H9 (cell line): ENCODE results near the gene SIK2. TPM values are rescaled to one million over a fixed set of nuclear protein-coding genes. Genes with fewer than 3 reads are reported as not detected.

ENCODE experiments used
- DNase-seq: peaks from one replicate; pipeline ENCODE4 v3.0.0-alpha.2; 2017
- H2AFZ ChIP-seq: one replicate; pipeline ENCODE4 v1.6.1; 2013; ENCODE audit warnings: mild to moderate bottlenecking, low read length, control low read depth, moderate library complexity
- H2AK5ac ChIP-seq: 2 replicates; pipeline ENCODE4 v1.6.1; 2013; ENCODE audit warnings: low read length, control low read depth, mixed read lengths; ENCODE audit not compliant: insufficient read length
- H2BK120ac ChIP-seq: one replicate; pipeline ENCODE4 v1.6.1; 2013; ENCODE audit warnings: low read depth, mild to moderate bottlenecking, low read length, control low read depth, inconsistent platforms; ENCODE audit not compliant: poor library complexity, severe bottlenecking
- H2BK12ac ChIP-seq: 2 replicates; pipeline ENCODE4 v1.6.1; 2013; ENCODE audit warnings: low read length, control low read depth, mixed read lengths, low read depth; ENCODE audit not compliant: insufficient read length
- H2BK15ac ChIP-seq: 2 replicates; pipeline ENCODE4 v1.6.1; 2013; ENCODE audit warnings: low read depth, low read length, control low read depth
- H2BK20ac ChIP-seq: one replicate; pipeline ENCODE4 v1.6.1; 2013; ENCODE audit warnings: low read depth, mild to moderate bottlenecking, low read length, control low read depth, inconsistent platforms; ENCODE audit not compliant: poor library complexity, severe bottlenecking
- H2BK5ac ChIP-seq: 2 replicates; pipeline ENCODE4 v1.6.1; 2013; ENCODE audit warnings: low read length, control low read depth, mixed read lengths; ENCODE audit not compliant: insufficient read length
- H3K14ac ChIP-seq: 2 replicates; pipeline ENCODE4 v1.6.1; 2013; ENCODE audit warnings: low read length, control low read depth; ENCODE audit not compliant: insufficient read depth
- H3K18ac ChIP-seq: 2 replicates; pipeline ENCODE4 v1.6.1; 2013; ENCODE audit warnings: low read depth, mild to moderate bottlenecking, mixed read lengths, low read length, control low read depth; ENCODE audit not compliant: insufficient read length
- H3K23ac ChIP-seq: 2 replicates; pipeline ENCODE4 v1.6.1; 2013; ENCODE audit warnings: low read length, control low read depth, mixed read lengths, low read depth; ENCODE audit not compliant: insufficient read length
- H3K23me2 ChIP-seq: 2 replicates; pipeline ENCODE4 v1.6.1; 2013; ENCODE audit warnings: low read depth, mild to moderate bottlenecking, mixed read lengths, low read length, control low read depth; ENCODE audit not compliant: insufficient read length, poor library complexity, severe bottlenecking
- H3K27ac ChIP-seq: 2 replicates; pipeline ENCODE4 v1.5.1; 2013; ENCODE audit warnings: low read length, control low read depth, mixed read lengths, low read depth; ENCODE audit not compliant: insufficient read length
- H3K27me3 ChIP-seq: 2 replicates; pipeline ENCODE4 v1.6.1; 2013; ENCODE audit warnings: low read length, control low read depth, inconsistent platforms; ENCODE audit not compliant: insufficient read depth
- H3K4ac ChIP-seq: 2 replicates; pipeline ENCODE4 v1.6.1; 2013; ENCODE audit warnings: low read depth, mild to moderate bottlenecking, control low read depth, inconsistent platforms, low read length, moderate library complexity
- H3K4me1 ChIP-seq: 2 replicates; pipeline ENCODE4 v1.6.1; 2013; ENCODE audit warnings: low read length, control low read depth, inconsistent platforms; ENCODE audit not compliant: insufficient read depth
- H3K4me2 ChIP-seq: 2 replicates; pipeline ENCODE4 v1.6.1; 2013; ENCODE audit warnings: low read length, control low read depth, mixed read lengths; ENCODE audit not compliant: insufficient read length, insufficient read depth
- H3K56ac ChIP-seq: 2 replicates; pipeline ENCODE4 v1.6.1; 2013; ENCODE audit warnings: low read depth, mild to moderate bottlenecking, mixed read lengths, low read length, control low read depth; ENCODE audit not compliant: insufficient read length
- H3K79me1 ChIP-seq: 2 replicates; pipeline ENCODE4 v1.6.1; 2013; ENCODE audit warnings: low read depth, mild to moderate bottlenecking, moderate library complexity, low read length, control low read depth, inconsistent platforms; ENCODE audit not compliant: insufficient read depth, poor library complexity, severe bottlenecking
- H3K79me2 ChIP-seq: 2 replicates; pipeline ENCODE4 v1.6.1; 2013; ENCODE audit warnings: low read length, control low read depth, inconsistent platforms; ENCODE audit not compliant: insufficient read depth
- H3K9ac ChIP-seq: 2 replicates; pipeline ENCODE4 v1.6.1; 2013; ENCODE audit warnings: low read length, control low read depth, mixed read lengths; ENCODE audit not compliant: insufficient read length; ENCODE audit errors: extremely low read depth
- H3K9me3 ChIP-seq: one replicate; pipeline ENCODE4 v1.6.1; 2013; ENCODE audit warnings: low read depth, low read length, inconsistent platforms; ENCODE audit not compliant: control insufficient read depth
- H3T11ph ChIP-seq: one replicate; pipeline ENCODE4 v1.6.1; 2013; ENCODE audit warnings: mild to moderate bottlenecking, low read length, control low read depth, inconsistent platforms
- H4K20me1 ChIP-seq: one replicate; pipeline ENCODE4 v1.6.1; 2013; ENCODE audit not compliant: control insufficient read depth, insufficient read length, insufficient read depth
- H4K5ac ChIP-seq: 2 replicates; pipeline ENCODE4 v1.6.1; 2013; ENCODE audit warnings: low read depth, mild to moderate bottlenecking, mixed read lengths, low read length, control low read depth; ENCODE audit not compliant: insufficient read length
- H4K8ac ChIP-seq: replicated peaks from 2 replicates; pipeline ENCODE4 v1.6.1; 2013; ENCODE audit warnings: low read length, control low read depth, mixed read lengths, low read depth; ENCODE audit not compliant: insufficient read length
- H4K91ac ChIP-seq: 2 replicates; pipeline ENCODE4 v1.6.1; 2013; ENCODE audit warnings: low read depth, mild to moderate bottlenecking, moderate library complexity, mixed read lengths, low read length, control low read depth; ENCODE audit not compliant: insufficient read length
- H3K27ac Mint-ChIP-seq, 3 experiments: 2 replicates in 2 of 3; 3 replicates in 1 of 3; pipeline ENCODE4 v1.8.0; 2020 to 2021; ENCODE audit warnings: mixed read lengths in 3 of 3, mild to moderate bottlenecking in 1 of 3, moderate library complexity in 1 of 3
- H3K27me3 Mint-ChIP-seq: 2 replicates; pipeline ENCODE4 v1.8.0; 2021; ENCODE audit warnings: low read depth, mild to moderate bottlenecking, moderate library complexity, mixed read lengths
- H3K36me3 Mint-ChIP-seq, 3 experiments: 2 replicates in 2 of 3; 3 replicates in 1 of 3; pipeline ENCODE4 v1.8.0; 2020 to 2021; ENCODE audit warnings: low read depth in 3 of 3, mixed read lengths in 3 of 3; ENCODE audit not compliant: insufficient read depth in 1 of 3
- H3K4me1 Mint-ChIP-seq, 2 experiments: 2 replicates each; pipeline ENCODE4 v1.8.0; 2020; ENCODE audit warnings: mixed read lengths in 2 of 2
- H3K4me3 Mint-ChIP-seq, 2 experiments: 2 replicates in 1 of 2; 3 replicates in 1 of 2; pipeline ENCODE4 v1.8.0; 2020 to 2021; ENCODE audit warnings: mild to moderate bottlenecking in 2 of 2, mixed read lengths in 2 of 2, moderate library complexity in 1 of 2
- H3K9me3 Mint-ChIP-seq, 2 experiments: 2 replicates in 1 of 2; 3 replicates in 1 of 2; pipeline ENCODE4 v1.8.0; 2020; ENCODE audit warnings: mild to moderate bottlenecking in 2 of 2, mixed read lengths in 2 of 2, moderate library complexity in 1 of 2
- WGBS: extraction: QIAGEN DNeasy Blood & Tissue Kit; methylation state at CpG from one replicate; pipeline ENCODE4 v1.1.7; 2013; ENCODE audit warnings: missing lambda C conversion rate, low lambda C conversion rate, mixed read lengths; ENCODE audit not compliant: insufficient read length; ENCODE audit errors: extremely low coverage; 5-methylcytosine and 5-hydroxymethylcytosine counted together
- total RNA-seq: library from RNA; stranded (reverse); gene quantifications from 2 replicates; pipeline ENCODE4 v1.2.1, GENCODE V29; 2021
- TF ChIP-seq, protein P1 (sequence below): fragments of 200-600 bp; sonication (generic); conservative IDR thresholded peaks from 3 replicates; pipeline ENCODE4 v1.8.0; 2021; ENCODE audit warnings: antibody characterized with exemption, mild to moderate bottlenecking

The SIK2 gene
- total RNA-seq, 1 experiment from 2014 or later: 7.5 TPM

DNA sequence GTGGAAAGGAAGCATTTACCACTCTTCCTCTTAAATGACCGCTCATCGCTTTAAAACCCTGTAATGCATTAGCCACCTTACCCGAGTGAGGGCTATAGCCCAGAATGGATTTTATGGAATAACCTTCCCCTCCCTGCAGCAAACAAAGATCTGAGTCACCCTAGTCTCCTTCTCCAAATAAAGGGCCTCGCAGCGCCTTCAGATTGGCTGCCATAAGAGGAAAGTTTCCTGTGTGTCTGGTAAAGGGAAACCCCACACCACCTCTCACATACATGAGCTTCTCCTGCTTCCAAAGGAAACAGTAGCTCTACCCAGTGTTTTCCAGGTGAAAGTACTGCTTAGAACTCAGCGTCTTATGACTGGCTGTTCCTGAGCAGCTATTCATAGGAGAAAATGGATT, 116.2 kb downstream of the SIK2 start:
- no peak overlapping the region for H3K27ac ChIP-seq
- TF ChIP-seq, protein P1, sequence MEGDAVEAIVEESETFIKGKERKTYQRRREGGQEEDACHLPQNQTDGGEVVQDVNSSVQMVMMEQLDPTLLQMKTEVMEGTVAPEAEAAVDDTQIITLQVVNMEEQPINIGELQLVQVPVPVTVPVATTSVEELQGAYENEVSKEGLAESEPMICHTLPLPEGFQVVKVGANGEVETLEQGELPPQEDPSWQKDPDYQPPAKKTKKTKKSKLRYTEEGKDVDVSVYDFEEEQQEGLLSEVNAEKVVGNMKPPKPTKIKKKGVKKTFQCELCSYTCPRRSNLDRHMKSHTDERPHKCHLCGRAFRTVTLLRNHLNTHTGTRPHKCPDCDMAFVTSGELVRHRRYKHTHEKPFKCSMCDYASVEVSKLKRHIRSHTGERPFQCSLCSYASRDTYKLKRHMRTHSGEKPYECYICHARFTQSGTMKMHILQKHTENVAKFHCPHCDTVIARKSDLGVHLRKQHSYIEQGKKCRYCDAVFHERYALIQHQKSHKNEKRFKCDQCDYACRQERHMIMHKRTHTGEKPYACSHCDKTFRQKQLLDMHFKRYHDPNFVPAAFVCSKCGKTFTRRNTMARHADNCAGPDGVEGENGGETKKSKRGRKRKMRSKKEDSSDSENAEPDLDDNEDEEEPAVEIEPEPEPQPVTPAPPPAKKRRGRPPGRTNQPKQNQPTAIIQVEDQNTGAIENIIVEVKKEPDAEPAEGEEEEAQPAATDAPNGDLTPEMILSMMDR: no peak
- no CpG with 5 or more reads among the region's 6 CpGs for WGBS

More for the DNA sequence above, 116.2 kb downstream of the SIK2 start:
- peaks cover 17 to 22% of the 10 kb centered on the region in 2 experiments for H3K4me1 Mint-ChIP-seq
- Histone ChIP-seq H3K9me3 (no peaks in the 10 kb centered on the region), H4K8ac (no peak overlapping the region), H2BK120ac (no peak overlapping the region), H3K14ac (no peak overlapping the region), H3K4me1 (no peaks in the 10 kb centered on the region; the same call in 1 of the 2 replicates), H3T11ph (no peak overlapping the region), H3K27me3 (no peaks in the 10 kb centered on the region), H3K4ac (no peak overlapping the region), H3K79me2 (no peaks in the 10 kb centered on the region), H2BK12ac (no peak overlapping the region), H3K23me2 (no peaks in the 10 kb centered on the region), H4K20me1 (no peaks in the 10 kb centered on the region), H3K4me2 (no peak overlapping the region), H2BK5ac (no peak overlapping the region), H2BK20ac (no peak overlapping the region), H2AK5ac (no peak overlapping the region), H3K9ac (no peak overlapping the region), H2BK15ac (no peak overlapping the region), H3K56ac (no peak overlapping the region), H3K18ac (no peak overlapping the region), H2AFZ (no peak overlapping the region), H3K79me1 (no peaks in the 10 kb centered on the region), H4K91ac (no peak overlapping the region), H4K5ac (no peak overlapping the region), H3K23ac (no peak overlapping the region)
- no peak overlapping the region for H3K4me3 Mint-ChIP-seq
- H3K27ac Mint-ChIP-seq: peak overlapping the region; percentile 3 to 57 (median 28); a peak in 5 of 7 replicates
- DNase-seq: no peak
- H3K27me3 Mint-ChIP-seq: no peaks in the 10 kb centered on the region
- peaks cover 9 to 43% (median 28%) of the 10 kb centered on the region in 3 experiments; a peak in 6 of 7 replicates for H3K36me3 Mint-ChIP-seq
- no peaks in the 10 kb centered on the region for H3K9me3 Mint-ChIP-seq
